HG02943 (cell line): Measurements from ENCODE around the gene RASIP1.
A peak's percentile ranks its signal among the peaks of the same experiment; 100 is the strongest.
"Not testable (repeated sequence)": the region's sequence is repeated elsewhere in the genome, so short reads cannot be mapped to it uniquely, and the experiment has no call there.

Source experiments
- ATAC-seq: cut with Tn5 transposase; IDR thresholded peaks from one replicate; pipeline ENCODE4 v1.9.1; 2021; ENCODE audit warnings: mild to moderate bottlenecking, low read depth, moderate library complexity; ENCODE audit not compliant: unreplicated experiment

RASIP1 gene

DNA sequence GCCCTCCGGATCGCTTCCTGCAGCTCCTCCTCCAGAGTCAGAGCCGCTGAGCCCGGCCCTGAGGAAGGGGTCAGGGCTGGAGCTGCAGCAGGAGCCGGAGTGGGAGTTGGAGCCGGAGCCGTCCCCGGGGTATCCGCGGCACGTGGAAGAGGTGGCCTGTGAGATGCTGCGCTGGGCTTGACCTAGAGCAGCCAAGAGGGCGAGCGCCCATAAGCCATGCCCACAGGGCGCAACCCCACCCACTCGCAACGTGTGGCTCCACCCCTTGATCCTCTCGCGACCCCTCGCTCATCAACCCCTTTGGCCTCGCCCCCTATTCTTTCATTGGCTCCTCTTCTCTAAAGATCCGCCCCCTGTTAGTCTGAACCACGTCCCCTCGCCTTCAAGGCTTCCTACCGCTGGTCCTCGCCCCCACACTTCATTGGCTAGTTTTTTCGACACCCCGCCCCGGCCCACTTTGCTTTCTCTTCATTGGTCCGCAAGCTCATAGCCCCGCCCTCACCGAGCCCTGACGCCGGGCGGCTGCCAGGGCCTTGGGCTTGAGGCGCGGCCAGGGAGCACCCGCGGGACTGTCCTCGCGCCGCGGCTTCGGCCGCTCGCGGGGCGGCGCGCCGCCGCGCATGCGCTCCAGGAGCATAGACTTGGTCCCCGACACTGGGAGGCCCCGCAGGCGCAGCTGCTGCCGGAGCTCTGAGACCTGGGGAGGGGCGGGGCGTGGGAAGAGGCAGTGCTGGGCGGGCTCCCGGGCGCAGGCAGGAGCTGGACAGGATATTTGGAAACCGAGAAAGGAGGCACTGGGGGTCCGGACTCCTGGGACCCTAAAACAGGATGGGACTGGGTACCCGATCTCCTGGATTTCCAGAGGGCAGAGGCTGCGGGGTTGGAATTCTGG lies 26.3 kb downstream of the RASIP1 start:
- peak; percentile 88 for ATAC-seq

DNA sequence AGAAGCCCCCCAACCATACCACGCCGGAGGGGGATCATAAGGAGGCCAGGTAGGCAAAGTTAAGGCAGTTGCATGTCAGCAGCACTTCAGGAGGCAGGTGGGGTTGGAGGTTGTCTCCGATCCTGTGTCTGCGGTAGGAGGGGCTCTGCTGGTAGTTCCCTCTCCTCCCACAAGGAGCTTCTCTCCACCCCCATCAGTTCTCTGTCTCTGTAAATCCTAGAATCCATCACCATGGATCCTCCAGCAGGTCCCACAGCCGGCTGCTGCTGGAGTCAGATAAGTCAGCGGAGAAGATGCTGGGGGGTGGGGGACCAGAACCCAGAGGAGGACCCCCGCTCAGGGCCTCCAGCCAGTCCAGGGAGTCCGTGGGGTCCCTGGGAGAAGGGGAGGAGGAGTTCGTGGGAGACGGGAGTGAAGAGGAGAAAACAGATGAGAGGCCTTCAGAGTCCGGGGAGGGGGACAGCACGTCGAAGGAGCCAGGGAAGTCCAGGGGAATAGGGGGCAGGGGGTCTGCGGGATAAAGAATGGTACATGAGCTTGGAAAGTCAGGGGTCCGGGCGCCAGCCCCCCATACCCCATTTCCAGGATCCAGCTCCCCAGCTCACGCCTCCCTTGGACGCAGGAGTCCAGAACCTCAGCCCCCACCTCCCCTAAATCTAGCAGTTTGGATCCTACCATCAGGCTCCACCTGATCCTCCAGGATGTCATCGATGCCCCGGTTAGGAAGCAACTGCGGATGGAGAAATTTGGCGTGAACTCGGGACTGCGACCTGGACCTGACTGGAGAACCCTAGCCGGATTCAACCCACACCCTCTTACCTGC lies 27.2 kb downstream of the RASIP1 start:
- no peak for ATAC-seq

DNA sequence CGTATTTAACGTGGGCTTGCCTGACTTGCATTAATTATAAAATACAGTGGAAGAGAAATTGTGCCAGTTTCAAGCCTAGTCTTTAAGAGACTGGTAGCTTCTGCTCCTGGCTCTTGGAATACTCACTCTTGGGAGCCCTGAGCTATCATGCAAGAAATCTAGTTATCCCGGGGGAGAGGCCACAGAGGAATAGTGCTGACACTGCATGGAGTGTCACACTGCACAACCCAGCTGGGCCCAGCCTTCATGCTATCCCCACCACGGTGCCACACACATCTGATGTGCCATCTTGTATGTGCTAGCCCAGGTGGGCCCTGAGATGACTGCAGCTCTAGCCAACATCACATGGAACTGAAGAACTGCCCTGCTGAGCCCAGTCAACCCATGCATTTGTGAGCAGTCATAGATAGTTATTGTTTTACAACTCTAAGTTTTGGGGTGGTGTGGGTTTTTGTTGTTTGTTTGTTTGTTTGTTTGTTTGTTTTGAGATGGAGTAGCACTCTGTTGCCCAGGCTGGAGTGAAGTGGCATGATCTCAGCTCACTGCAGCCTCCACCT lies 29.2 kb downstream of the RASIP1 start:
- ATAC-seq, result no peak

DNA sequence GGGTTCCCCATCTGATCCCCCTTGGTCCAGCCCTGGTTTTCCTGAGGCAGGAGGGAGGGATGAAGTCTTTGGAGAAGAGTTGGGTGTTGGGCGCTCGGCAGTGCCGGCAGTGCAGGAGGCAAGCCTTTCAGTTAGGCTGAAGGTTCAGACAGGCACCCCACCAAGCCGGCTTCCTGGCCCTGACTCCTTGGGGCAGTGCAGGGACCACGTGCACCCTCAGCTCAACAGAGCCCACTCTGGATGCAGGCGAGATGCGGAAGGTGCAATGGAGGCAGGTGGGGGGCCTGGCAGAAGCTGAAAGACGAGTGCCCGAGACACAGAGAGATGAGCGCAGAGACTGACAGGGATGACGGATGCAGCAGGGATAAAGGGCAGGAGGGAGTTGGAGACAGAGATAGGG lies 31.9 kb downstream of the RASIP1 start:
- no peak for ATAC-seq

DNA sequence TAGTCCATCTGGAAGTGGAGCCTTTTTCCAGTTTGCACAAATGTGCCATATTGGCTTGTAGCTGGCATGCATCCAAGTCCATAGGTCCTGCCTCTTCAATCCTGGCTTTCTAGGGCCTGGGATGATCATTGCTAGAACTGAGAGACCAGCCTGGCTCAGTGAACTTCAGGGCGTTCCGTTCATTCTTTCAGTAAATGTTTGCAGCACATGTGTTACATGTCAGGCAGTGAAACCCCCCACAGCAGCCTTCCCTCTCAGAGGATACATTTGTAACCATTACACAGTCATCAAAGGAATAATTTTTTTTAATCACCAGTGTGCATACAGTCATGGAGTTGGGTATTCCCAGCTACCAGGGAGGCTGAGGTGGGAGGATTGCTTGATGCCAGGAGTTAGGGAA lies 35.0 kb downstream of the RASIP1 start:
- ATAC-seq, result no peak

DNA sequence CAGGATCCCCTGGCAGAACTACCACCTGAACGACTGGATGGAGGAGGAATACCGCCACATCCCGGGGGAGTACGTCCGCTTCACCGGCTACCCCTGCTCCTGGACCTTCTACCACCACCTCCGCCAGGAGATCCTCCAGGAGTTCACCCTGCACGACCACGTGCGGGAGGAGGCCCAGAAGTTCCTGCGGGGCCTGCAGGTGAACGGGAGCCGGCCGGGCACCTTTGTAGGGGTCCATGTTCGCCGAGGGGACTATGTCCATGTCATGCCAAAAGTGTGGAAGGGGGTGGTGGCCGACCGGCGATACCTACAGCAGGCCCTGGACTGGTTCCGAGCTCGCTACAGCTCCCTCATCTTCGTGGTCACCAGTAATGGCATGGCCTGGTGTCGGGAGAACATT lies 37.1 kb downstream of the RASIP1 start:
- no peak for ATAC-seq

DNA sequence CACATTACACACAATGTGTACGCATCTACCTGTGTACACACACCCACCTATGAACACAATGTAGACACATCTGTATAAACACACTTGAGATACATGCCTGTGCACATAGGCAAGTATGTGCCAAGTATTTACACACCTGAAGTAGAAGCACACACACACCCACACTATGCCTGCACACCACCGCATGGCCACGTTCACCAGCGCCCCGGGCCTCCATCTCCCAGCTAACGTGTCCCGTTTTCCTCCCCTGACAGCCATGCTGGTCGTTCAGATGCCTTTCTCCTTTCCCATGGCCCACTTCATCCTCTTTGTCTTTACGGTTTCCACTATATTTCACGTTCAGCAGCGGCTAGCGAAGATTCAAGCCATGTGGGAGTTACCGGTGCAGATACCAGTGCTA lies 37.7 kb downstream of the RASIP1 start:
- no peak for ATAC-seq

DNA sequence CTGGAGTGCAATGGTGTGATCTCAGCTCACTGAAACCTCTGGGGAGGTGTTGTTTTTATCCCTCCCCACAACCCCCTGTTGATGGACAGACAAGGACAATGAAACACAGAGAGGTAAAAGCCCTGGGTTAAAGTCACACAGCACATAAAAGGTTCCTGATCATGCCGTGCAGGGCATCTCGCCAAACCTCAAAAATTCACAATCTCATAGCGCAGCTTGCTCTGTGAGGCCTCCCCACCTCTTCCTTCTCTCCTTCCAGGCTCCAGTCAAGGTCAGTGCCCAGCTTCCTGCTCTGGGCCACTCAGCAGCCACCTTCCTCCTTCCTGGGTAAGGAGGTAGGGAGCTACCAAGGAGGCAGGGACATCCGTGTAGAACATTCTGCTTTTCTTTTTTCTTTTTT lies 42.4 kb downstream of the RASIP1 start:
- no peak for ATAC-seq

DNA sequence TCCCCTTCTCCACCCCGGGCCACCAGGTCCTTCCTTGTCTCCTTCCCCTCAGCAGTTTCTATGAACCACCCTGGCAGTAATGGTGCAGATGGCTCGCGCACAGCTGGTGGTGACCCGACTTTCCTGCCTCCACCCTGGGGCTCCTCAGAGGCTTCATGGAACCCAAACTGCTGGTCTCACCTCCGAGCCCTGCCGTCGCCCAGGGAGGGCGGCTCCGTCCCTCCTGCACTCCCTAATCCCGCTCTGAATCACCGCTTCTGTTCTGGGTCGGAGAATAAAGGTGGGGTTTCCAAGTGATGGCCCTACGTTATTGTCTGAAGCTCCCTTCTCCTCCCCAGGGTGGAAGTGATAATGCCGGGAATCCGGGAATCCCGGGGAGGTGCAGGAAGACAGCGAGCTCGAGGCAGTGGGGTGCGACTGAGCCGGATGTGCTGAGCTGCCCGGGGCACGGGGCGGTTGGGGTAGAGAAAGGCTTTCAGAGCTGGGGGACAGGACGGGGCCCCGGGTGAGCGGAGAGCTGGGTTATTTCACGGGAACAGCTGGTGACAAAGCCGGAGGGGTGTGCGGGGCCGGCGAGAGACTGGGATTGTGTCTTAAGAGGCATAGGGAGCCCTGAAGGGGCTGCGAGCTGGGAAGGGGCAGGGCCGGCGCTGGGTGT lies 43.9 kb downstream of the RASIP1 start:
- ATAC-seq, result no peak

DNA sequence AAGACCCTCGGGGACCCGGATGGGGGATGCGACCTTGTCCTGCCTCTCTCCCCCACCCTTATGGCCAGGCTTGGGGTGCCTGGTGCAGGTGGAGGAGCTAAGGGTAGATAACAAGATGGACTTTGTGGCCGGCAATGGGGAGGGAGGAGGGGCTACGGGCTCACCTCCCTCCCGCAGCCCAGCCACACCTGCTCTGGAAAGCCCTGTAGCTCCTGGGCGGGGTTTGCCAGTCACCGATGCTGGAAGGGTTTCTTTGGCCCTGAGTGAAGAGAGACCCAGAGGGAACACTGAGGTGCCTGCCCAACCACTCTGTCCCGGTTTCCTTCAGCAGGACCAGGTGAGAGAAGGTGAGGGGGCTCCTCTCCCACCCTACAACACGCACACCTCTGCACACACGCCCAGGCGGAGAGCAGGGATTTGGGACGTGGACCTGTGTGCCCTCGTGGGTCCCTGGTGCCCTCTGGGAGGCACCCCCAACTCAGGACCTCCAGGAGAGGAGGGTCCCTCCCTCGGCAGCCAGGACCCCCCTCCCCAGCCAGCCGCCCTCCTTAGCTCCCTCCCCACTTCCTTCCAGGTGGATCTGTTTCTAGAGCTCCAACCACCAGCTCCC lies 44.6 kb downstream of the RASIP1 start, which contains the start of gene FUT2:
Gene FUT2 (plus strand): TSS at position 229 of the 610 bp plus-strand sequence. CDS start 6,986 bp downstream, outside the sequence.
- no peak for ATAC-seq

DNA sequence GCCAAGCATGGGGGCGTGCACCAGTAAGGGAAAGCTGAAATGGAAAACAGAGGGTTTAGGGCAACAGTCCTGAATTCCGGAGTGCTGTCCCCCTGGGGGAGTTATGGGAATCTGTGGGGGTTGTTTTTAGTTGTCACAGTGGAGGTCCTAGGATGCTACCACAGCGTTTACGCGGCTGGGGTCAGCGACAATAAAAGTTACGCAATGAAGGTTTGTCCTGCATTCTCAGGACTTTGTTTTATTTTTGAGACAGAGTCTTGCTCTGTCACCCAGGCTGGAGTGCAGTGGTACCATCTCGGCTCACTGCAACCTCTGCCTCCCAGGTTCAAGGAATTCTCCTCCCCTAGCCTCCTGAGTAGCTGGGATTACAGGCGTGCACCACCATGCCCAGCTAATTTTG lies 46.8 kb downstream of the RASIP1 start:
- ATAC-seq, result not testable (repeated sequence)

DNA sequence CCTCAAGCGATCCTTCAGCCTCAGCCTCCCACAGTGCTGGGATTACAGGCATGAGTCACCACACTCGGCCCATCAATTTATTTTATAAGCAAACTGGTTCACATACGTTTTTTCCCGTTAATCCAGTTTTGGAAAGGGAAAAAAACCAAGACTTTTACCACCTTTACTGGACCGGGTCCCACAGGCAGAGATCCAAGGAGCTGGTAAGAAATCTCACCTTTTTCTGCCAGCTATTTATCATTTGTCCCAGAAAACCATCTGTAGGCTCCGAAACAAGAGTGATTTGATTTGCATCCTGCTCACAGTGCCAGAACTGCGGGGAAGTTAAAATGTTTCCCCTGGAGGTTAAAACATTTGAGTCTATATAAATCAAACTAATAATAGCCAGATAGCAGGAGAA lies 51.0 kb downstream of the RASIP1 start:
- no peak for ATAC-seq

DNA sequence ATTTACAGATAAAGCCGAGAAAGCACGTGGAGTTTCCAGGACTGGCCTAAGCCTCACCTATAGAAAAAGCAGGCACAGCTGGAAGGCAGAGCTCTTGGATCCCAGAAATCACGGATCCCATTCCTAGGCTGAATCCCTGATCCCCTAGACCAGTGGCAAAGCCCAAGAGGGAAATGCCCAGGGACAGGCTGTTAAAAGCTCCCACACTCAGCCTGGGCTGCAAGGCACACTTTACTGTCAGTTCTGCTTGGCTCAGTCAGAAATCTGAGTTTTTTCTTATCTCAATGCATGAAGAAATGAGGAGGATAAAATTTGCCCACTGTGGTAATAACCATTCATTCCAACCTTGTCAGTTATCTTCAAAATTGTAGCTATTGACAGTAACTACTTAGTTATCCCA lies 52.6 kb downstream of the RASIP1 start:
- no peak for ATAC-seq

DNA sequence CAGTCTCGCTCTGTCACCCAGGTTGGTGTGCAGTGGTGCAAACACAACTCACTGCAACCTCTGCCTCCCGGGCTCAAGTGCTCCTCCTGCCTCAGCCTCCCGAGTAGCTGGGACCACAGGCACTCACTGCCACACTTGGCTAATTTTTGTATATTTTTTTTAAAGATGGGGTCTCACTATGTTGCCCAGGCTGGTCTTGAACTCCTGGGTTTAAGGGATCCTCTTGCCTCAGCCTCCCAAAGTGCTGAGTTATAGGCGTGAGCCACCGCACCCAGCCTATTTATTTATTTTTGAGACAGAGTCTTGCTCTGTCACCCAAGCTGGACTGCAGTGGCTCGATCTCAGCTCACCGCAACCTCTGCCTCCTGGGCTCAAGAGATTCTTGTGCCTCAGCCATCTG lies 53.8 kb downstream of the RASIP1 start:
- ATAC-seq, result not testable (repeated sequence)

DNA sequence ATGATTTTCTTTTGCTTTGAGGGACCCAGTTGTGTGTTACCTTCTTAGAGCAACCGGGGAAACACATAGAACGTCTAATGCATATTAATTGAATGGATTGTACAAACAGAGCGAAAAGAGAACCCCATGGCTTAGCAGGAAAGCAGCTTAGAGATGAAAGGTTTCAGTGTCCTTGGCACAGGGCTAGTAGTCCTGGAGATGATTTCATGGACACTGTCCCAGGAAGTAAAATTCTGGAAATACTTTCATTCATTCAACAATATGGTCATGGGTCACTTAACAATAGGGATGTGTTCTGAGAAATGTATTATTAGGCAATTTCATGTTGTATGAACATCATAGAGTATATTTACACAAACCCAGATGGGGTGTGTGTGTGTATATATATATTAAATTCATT lies 54.3 kb downstream of the RASIP1 start:
- no peak for ATAC-seq

DNA sequence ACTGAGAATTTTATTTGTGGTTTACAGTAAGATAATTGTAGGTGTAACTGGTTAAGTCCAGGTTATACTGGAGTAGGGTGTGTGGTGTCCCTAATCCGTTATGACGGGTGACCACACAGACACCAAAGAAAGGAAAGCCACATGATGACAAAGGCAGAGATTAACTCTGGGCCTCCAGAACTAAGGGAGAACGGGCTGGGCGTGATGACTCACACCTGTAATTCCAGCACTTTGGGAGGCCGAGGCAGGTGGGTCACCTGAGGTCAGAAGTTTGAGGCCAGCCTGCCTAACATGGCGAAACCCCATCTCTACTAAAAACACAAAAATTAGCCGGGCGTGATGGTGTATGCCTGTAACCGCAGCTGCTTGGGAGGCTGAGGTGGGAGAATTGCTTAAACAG lies 54.8 kb downstream of the RASIP1 start:
- ATAC-seq, result no peak

DNA sequence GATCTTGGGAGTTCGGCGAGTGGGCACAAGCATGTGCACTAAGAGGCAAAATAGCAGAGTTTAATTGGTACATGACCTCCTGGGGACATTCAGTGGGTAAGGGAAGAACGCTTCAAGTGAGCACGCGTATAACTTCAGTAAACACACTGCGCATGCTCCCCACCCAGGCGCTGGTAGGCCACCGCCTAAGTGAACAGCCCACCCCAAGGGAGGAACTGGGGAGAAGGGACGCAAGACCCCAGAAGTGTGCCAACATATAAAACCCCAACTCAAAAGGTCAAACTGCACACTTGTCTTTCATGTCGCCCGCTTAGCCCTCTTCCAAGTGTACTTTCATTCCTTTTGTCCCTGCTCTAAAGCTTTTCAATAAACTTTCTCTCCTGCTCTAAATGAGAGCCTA lies 57.1 kb downstream of the RASIP1 start:
- no peak for ATAC-seq

DNA sequence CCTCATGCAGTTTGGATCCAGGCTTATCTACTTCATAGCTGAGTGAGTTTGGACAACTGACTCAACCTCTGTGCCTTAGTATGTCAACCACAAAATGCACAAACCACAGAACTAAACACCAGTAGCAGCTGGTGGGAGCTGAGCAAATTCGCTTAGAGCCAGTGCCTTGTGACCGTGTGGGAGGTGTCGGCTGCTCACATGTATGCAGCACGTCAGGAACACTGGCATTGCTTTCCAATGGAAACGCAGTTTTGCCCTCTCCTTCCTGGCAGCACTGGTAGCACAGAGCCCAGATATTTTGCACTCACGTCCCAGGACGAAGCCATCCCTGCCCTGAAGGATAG lies 59.3 kb downstream of the RASIP1 start:
- no peak for ATAC-seq

DNA sequence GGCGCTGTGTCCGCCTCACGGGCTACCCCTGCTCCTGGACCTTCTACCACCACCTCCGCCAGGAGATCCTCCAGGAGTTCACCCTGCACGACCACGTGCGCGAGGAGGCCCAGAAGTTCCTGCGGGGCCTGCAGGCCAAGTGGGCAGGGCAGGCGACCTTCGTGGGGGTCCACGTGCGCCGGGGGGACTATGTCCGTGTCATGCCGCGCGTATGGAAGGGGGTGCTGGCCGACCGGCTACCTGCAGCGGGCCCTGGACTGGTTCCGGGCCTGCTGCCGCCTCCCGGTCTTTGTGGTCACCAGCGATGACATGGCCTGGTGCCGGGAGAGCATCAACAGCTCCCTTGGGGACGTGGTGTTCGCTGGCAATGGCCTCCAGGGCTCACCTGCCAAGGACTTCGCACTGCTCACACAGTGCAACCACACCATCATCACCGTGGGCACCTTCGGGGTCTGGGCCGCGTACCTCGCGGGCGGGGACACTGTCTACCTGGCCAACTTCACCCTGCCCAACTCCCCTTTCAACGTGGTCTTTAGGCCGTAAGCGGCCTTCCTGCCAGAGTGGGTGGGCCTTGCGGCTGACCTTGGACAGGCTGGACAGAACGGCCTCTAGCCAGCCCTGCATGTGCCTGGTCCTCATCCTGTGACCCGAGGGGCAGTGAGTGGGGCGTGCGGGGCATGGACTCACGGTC lies 59.8 kb downstream of the RASIP1 start:
- ATAC-seq, result no peak

DNA sequence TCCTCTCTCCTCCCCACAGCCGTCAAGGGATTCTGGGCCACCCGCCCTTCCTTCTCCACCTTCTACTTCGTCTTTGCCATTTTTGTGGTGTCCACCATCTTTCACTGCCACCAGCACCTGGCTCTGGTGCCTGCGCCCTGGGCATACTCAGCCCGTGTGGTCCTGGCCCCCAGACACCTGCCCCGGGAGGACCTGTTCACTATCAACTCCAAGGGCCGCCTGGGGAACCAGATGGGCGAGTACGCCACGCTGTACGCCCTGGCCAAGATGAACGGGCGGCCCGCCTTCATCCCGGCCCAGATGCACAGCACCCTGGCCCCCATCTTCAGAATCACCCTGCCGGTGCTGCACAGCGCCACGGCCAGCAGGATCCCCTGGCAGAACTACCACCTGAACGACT lies 60.4 kb downstream of the RASIP1 start:
- ATAC-seq, result not testable (repeated sequence)
